Measurements from ENCODE around the gene CSNK1G3.
"Not testable (repeated sequence)": the region's sequence is repeated elsewhere in the genome, so short reads cannot be mapped to it uniquely, and the experiment has no call there.

CSNK1G3 gene

DNA sequence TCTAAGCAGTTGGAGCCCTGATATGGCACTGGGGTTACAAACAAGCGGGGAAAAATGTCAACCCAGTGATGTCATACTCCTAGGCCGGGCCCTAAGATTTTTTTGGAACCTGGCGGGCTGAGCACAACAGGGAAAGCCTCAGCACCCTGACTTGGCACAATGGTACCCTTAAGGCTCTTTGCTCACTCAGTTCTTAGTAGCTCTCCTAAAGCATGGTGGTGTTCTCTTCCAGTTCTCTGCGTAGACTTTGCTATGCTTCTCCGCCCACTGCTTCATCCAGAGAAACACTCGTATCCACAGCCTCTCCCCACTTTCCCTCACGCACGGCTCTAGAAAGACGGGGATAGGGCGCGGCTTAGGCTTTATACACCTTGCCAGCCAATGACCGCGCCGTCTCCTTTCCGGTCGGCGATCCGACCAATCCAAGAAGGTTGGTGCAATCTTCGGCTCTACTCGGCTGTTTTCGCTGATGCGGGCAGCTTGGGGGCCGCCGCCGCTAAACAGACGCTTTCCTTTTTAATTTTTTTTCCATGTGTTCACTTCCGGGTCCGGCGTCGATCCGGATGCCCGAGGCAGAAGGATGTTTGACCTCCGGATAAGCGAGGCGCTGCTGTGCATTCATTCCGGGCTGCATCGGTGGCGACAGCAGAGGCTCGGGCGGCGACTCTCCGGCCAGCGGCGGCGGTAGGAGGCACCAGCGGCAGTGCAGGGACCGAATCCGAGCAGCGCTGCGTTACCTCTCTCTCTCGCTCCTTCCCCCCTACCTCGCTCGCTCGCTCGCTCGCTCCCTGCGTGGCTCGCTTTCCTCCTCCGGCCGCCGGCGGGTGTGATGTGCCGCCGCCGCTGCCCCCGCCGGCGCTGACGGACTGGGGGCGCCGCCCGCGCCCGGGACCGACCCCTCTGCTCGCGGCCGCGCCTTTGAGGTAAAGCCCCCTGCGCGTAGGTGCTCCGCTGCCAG is at the start of gene CSNK1G3:
Gene CSNK1G3, plus strand, starts transcription at position 530 of the 958 bp plus-strand sequence. CDS start 33,487 bp downstream, outside the sequence.
- DNase-seq (ENCODE audit: low read depth): peak; percentile 82

DNA sequence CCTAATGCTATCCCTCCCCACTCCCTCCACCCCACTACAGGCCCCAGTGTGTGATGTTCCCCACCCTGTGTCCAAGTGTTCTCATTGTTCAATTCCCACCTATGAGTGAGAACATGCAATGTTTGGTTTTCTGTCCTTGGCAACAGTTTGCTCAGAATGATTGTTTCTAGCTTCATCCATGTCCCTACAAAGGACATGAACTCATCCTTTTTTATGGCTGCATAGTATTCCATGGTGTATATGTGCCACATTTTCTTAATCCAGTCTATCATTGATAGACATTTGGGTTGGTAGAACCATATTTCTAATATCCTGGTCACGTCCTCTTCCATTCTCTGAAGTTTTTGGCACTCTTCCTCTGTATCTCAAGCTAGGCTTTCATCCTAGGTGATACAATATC is 45.1 kb upstream of the CSNK1G3 start:
- DNase-seq (ENCODE audit: low read depth): not testable (repeated sequence)

DNA sequence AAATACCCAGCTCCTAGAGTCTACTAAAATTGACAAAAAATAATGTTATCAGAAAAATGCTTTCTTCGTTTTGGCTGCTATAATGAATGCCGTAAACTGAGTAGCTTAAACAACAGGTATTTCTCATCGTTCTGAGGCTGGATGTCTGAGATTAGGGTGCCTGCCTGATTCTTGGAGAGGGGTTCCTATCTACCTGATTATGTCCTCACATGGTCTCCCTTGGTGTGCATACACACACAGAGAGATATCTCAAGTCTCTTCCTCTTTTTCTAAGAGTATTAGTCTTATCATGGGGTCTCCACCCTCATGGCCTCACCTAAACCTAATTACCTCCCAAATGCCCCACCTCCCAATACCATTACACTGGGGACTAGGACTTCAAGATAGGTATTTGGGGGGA is 40.6 kb upstream of the CSNK1G3 start:
- no peak for DNase-seq (ENCODE audit: low read depth)

DNA sequence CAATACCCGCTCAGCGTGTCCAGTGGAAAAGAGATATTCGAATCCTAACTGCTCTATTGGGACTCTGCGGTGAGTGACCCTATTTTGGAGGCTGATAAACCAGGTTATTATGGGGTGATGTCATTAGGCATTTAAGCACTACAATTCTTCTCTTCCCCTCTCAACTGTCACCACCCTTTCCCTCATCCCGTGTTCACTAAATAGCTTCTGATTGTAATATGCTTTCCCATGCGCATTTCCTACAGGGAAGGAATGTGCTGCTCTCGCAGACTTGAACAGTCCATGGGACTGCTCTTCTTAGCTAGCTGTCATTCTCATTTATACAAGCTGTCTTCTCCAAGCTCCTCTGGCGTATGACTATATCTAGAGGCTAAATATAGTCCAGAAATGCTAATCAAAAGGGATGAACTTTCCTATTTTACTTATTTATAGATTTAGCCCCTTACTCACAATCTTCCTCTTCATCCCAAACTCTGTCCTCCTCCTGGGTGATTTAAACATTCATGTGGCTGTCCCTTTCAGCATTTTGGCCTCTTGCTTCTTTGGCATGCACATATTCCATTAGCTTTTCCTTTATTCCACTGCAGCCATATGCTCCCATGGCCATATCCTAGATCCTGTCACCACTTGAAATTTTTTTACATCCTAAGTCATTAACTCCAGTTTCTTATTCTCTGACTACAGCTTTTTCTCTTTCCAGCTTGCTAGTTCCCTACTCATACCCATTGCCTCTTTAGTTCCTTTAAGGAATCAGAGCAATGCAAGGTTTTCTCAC is 39.6 kb upstream of the CSNK1G3 start:
- DNase-seq (ENCODE audit: low read depth): no peak

DNA sequence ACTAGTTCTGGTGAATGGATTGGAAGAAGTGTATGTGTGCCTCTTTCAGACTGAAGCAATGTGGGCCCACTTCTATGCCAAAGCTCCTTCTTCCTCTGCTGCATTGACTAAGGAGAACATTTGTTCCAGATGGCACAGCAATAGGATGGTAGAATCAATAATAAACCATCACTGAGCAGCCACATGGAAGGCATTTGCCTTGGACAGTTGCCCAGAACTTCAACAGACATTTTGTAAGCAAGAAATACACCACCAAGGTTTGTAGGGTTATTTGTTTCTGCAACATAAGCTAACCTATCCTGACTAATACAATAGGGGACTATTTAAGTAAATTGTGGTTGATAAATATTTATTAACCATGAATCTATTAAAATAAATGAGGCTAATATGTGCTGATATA is 37.7 kb upstream of the CSNK1G3 start:
- no peak for DNase-seq (ENCODE audit: low read depth)

DNA sequence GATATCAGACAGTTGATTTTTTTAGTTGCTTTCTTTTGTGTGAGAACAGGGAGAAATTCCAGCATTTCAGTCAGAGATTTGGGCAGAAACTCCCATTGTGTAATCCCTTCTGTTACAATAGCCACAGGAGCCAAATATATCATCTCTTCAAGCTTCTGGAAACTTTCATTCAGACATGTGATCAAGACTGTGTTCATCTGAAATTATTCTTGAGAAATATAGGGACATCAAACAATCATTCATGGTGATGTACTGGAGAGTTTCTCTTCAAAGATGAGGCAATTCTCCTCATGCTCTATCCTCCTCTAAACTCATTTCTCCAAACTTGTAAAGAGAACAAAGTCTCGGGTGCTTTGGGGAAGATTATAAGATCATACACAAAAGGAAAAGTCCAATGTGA is 35.2 kb upstream of the CSNK1G3 start:
- DNase-seq (ENCODE audit: low read depth): no peak

DNA sequence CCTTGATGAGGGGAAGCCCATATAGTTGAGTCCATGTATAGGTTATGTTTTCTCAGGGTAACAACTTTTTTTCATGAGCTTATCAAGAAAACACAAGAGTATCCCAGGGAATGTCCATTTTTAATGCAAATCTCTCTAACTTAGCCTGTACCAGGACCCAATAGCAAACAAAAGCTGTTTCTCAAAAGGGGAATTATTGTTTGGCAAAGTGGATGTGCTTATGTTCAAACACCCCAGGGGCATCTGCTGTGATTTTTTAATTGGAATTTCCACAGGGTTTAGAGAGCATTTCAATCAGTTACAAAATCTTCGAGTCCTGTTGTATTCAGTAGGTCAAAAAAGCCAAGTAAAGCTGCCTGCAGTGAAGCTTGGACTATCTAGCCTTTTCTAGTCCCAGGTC is 33.4 kb upstream of the CSNK1G3 start:
- no peak for DNase-seq (ENCODE audit: low read depth)

DNA sequence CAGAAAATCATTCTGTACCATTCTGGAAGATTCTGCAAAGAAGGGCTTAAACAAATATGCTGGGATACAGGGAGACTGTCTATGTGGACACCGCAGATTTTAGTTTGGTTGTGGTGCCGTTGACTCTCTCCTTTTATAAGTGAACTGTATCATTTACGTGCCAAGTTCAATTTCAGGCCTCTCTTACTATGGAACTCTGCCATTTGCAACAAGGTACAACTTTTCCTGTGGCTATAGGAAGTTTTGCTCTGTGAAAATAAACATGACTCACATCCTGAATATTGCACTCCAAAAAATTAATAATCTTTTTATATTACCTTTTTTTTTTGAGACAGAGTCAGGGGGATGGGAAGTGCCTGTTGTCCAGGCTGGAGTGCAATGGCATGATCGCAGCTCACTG is 29.7 kb upstream of the CSNK1G3 start:
- DNase-seq (ENCODE audit: low read depth): no peak

DNA sequence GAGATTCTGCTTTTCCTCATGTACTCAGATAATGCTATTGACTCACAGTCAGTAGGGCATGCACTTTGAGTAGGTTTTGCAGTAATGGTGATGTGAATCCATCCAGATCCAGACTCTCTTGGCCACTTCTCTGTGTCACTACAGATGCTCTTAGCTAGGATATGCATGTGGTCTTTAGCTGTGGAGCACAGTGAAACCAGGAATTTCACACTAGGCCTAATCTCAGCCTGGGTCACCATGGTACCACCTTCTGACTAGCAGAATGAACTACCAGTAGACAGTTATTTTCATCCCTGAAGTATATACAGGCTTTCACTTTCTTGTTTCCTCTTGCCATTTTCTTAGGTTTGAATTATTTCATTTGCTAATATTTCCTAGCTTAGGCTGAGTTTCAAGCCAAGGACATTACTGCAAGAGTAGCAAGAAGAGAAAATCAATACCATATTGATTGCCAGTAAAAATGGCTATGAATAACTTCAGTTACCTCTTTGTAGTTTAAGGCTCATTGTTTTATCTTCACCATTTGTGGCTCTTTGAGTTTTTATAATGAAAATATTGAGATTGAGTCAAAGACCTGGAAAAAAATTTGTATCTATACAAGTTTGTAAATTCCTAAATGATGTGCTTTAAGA is 28.4 kb upstream of the CSNK1G3 start:
- DNase-seq (ENCODE audit: low read depth): no peak

DNA sequence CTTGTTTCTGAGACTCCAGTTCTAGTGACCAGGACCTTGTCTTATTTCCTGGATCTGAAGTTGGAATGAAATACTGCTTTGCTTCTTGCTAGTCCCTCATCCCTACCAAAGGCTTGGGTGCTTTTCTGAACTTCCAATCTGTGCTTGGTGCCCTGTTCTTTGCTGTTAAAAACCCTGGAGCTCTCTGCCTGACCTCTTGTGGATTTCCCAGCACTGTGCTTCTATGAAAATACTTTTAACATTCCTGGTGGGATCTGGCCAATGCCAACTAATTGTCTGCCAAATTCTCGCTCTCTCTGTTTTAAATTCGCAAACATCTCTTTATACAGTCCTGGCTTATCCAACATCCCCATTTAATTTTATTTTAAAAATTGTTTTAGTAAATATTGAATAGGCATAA is 26.7 kb upstream of the CSNK1G3 start:
- no peak for DNase-seq (ENCODE audit: low read depth)

DNA sequence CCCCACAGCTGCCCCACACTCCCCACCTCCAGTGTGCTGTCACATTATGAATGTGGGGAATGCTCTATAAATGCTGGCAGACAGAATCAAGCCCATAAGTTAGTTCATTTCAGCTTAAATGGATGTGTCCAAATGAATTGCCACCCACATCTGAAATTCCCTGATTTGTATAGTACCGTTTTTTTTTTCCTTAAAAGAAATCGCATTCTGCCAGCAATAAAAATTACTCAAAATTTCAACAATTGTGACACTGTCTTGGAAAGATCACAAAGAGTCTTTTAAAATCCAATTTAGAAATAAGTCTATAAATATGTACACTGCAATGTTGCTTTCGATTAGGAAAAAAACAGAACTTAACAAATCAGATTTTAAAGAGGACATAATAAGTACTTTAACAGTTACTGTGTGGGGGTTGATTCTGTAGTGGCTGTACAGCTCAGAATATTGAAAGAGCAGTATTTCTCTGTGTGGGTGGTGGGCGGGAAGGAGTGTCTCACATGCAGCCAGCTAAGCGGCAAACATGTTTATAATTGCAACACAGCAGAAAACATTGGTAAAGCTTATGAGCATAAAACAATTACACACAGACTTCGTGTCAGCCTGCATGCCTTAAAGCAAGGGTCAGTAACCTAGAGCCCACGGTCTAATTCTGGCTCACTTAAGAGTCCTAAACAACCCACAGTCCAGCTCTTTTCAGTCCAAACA is 24.9 kb upstream of the CSNK1G3 start:
- DNase-seq (ENCODE audit: low read depth): no peak

DNA sequence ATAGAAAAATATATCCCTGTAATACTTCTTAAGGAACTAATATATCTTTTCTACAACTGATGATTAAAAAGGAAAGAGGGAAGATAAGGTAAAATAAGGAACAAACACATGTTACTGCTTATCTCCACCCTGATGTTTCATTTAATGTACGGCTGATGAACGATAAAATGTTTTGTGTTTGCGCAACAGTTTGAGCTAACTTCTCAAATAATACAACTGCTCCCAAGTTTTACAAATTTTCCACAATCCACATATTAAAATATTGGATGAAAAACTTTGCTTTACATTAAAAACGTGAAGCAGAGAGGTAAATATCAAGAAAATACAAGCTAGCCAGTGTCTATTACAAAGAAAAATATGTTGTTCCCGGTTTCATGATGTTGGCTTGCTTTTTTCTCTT is 21.0 kb upstream of the CSNK1G3 start:
- no peak for DNase-seq (ENCODE audit: low read depth)

DNA sequence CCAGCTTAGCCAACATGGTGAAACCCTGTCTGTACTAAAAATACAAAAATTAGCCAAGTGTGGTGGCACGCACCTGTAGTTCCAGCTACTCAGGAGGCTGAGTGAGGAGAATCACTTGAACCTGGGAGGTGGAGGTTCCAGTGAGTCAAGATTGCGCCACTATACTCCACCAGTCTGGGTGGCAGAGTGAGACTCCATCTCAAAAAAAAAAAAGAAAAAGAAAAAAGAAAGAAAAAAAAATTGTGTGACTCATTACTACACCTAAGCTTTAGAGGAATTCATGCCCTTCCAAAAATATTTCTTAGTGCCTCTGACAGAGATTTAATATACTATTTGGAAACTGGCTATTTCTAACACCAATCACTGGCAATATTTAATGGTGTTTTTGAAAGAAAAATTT is 16.8 kb upstream of the CSNK1G3 start:
- not testable (repeated sequence) for DNase-seq (ENCODE audit: low read depth)

DNA sequence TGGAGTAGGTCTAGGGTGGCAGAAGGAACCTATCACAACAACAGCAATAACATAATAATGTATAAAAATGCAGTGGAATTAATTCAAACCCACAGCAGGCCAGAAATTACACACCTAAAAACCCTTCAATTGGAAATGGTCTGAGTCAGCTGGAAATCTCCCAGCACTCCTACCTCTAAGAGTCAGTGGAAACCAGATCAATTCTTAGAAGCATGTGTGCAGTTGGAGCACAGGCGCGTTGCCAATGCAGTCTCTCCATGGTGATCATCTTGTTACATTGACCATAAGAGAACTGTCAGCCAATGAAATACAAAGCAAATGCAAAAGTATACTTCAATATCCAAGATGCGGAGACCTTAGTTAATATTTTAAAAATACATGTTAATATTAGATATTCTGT is 15.1 kb upstream of the CSNK1G3 start:
- no peak for DNase-seq (ENCODE audit: low read depth)

DNA sequence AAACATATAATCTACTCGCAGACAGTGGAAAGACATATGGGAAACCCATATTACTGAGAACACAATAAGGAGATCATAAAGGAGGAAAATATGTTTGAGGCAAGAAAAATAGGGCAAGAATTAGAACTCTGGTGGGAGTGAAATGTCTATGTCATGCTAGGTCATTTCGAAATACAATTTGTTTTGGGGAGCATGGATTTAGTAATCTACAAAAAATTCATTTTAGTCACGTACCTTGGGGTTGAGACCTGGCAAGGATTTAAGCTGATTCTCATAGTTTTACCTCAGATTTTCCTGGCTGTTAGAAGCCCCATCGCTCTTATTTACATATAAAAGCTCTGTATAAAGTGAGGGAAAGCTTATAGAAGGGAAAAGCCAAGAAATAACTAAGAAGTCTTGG is 11.5 kb upstream of the CSNK1G3 start:
- no peak for DNase-seq (ENCODE audit: low read depth)

DNA sequence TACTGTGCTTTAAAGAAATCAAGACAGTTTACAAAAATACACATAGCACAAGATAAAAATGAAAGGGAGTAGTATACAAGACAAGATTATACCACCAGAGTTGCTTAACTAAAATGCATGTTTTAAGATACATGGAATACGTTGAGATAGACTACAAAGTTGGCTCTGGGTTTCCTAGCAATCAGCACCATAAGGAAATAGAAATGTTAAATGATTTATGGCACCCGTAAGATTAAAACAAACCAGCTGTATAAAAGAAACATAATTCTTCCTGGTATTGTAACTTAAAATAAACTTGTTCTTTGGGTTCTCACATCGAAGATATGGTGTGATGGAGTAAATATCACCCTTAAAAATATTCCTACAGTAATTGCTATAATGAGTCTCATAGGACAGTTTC is 9.9 kb upstream of the CSNK1G3 start:
- no peak for DNase-seq (ENCODE audit: low read depth)

DNA sequence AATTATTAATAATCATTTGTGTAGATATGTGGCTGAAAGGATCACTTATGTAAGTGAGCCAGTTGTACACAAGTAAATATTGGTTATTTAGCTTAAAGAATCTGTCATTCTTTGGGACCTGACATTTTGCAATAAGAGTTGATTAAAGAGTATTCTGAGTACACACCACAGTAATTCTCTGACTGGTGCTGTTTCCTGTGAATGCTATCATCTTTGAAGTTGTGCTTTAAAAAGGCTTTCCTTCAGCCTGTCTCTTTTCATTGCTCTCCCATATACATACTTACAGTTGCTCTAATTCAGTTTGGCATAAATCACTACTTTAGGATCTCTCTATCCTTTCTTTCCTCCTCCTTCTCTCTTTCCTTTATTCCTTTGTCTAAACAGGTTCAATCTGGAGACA is 8.7 kb upstream of the CSNK1G3 start:
- DNase-seq (ENCODE audit: low read depth): no peak

DNA sequence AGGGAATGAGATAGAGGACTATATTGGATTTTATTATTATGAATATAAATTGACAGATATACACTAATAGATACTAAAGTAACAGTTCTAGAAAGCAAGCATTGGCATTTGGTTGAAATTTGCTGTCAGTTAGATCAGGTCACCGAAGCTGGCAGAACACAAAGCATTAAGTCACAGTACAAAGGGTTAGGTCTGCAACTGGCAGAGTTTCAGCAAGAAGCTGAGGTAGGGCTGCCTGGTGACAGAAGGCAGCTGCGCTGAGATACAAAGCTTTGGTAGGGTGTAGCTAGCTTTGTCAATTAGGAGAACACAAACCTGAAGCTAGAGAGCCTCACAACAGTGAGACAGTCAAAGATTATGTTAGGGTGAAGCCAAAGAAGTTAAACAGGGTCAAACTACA is 6.3 kb upstream of the CSNK1G3 start:
- no peak for DNase-seq (ENCODE audit: low read depth)

DNA sequence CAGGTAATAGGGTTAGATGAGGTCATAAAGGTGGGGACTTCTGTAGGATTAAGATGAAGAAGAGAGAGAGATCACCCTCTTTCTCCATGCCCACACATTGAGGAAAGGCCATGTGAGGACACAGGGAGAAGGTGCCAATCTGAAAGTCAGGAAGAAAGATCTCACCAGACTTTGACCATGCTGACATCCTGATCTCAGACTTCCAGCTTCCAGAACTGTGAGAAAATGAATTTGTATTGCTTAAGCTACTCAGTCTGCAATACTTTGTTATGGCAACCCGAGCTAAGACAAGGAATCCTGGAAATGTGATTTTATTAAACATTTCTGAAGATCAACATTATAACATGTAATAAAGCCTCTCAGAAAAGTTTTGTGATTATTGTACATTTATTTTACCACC is 3.5 kb upstream of the CSNK1G3 start:
- DNase-seq (ENCODE audit: low read depth): no peak

DNA sequence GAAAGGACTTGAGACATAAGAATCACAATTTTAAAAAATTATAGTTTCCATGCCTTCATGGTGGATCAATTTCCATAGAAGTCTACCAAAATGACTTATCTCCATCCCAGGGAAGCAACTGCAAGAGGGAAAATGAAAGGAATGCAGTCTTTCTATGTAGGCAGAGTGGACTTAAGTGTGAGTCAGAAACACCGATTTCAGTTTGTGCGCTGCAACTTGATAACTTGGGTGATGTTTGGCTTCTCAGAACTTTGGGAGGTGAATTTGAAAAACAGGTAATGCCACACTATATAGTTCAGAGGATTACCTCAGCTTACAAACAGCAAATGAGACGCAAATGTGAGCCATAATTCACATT is 708 bp upstream of the CSNK1G3 start:
- no peak for DNase-seq (ENCODE audit: low read depth)

DNA sequence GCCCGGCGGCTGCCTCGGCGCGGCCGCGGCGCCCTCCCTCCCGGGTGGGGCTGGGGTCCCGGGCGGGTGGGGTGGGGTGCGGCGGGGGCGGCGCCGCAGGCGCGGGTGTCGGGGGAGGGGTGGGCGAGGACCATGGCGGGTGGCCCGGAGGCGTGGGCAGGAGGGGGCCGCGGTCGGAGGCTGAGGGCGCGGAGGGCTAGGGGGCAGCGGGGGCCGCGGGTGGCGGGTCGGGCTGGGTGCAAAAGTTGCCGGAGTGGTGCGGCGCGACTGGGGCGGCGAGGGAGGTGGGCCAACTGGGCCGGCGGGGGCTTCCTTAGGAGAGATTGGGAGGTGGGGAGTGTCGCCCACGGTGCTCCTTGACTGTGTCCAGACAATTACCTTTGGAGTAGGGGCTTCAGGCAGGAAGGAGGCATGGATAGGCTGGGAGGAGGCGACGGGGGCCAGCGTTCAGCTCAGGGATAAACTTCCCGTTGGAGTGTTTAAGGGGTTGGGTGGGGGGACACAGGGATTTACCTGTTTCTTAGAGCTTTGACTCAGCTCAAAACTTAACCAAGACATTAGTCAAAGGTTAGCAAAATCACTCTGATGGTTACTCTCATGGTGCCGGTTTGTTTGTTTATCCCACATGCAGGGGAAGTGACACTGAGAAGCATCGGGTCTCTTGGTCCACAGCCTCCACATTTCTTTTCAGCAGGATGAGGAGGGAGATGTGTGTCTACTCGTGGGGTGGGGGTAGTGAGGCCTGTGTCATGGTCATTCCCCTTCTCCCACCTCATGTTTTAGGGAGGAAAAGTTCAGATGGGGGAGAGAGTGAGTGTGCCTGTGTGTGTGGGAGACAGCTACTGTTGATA is 859 bp downstream of the CSNK1G3 start:
- peak; percentile 7 for DNase-seq (ENCODE audit: low read depth)

All from stimulated activated CD4-positive, alpha-beta T cell treated with anti-CD3 and anti-CD28 coated beads, Interleukin-2, amount 100 ng/mL, for 4 hours (primary cell).